HG03354 (cell line): ENCODE results near the gene CACNA2D4.

Experiments
- ATAC-seq: cut with Tn5 transposase; IDR thresholded peaks from one replicate; pipeline ENCODE4 v1.9.1; 2021; ENCODE audit warnings: mild to moderate bottlenecking; ENCODE audit not compliant: unreplicated experiment, poor library complexity, severe bottlenecking

Gene CACNA2D4

GRCh38 chr12:1907652-1908611 is 10.5 kb downstream of the CACNA2D4 start:
- no peak for ATAC-seq

- ATAC-seq = no peak
Measured at GRCh38 chr12:1906579-1906978, 11.9 kb downstream of the CACNA2D4 start.

GRCh38 chr12:1904875-1905274 is 13.6 kb downstream of the CACNA2D4 start:
- ATAC-seq = no peak

- no peak for ATAC-seq
Measured at GRCh38 chr12:1896964-1897363, 21.5 kb downstream of the CACNA2D4 start.

- no peak for ATAC-seq
Measured at GRCh38 chr12:1890810-1891209, 27.6 kb downstream of the CACNA2D4 start.

DNA sequence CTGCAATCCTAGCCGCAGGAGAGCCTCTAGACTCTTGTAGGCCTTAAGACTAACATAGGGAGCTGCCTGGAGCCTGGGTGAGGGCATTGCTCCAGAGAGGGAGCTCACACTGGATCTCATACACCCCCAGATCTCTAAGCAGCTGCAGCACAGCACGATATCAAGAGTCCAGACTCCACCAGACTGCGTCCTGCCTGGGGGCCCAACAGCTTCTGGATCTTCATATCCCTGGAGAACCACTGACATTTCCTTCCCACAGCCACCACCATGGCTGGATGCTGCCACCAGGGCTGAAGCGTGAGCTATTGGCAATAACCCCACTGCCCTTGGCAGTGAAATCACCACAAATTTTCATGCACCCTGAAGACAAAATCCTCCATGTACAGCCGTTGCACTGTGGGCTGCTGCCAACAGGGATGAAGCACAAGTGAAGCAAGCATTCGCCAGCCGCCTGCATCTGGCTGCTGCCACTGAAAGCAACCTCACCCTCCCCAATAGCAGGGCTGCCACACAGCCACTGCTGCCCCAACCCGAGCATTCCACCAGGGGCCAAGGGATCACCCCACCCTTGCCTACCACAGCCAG is 28.2 kb downstream of the CACNA2D4 start:
- ATAC-seq = no peak

DNA sequence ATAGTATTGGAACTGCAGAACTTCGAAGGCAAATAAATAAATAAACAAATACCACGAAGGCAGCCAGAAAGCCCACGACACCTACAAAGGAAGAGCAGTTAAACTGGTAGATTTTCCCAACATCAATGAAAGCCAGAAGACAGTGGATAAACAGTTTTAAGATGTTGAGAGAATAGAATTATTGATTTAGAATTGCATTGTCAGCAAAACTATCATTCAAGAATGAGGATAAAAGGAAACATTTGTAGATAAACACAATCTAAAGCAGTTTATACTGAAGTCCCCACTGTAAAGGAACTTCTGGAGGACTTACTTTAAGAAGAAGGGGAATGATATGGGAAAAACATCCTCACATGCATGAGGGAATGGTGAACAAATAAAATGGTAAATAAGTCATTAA is 29.5 kb downstream of the CACNA2D4 start:
- no peak for ATAC-seq

DNA sequence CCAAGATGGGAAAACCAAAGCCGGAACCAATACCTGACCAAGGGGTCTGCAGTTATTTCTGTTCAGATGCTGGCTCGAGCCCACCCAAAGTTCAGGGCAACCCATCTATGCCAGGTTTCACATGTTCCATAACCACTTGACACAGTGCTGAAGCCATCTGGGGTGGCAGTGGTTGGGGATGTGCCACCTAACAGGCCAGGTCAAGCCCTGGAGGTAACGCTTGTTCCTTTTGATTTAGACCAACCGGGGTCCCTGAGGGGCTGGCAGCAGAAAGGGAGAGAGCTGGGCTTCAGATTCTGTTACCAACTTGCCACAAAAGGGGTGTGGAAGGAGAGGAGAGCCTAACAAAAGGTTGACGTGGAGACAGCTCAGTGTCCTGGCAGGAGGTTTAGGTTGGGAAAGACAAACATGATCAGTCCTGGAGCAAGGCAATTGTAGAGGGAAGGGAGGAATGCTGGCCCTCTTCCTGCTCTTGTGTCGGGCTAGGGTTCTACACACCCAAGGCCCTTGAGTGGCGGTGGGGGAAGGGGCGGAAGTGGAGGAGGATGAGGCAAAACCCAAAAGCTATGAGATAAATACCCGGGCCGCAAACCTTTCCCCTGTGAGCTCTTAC is 31.9 kb downstream of the CACNA2D4 start:
- no peak for ATAC-seq

DNA sequence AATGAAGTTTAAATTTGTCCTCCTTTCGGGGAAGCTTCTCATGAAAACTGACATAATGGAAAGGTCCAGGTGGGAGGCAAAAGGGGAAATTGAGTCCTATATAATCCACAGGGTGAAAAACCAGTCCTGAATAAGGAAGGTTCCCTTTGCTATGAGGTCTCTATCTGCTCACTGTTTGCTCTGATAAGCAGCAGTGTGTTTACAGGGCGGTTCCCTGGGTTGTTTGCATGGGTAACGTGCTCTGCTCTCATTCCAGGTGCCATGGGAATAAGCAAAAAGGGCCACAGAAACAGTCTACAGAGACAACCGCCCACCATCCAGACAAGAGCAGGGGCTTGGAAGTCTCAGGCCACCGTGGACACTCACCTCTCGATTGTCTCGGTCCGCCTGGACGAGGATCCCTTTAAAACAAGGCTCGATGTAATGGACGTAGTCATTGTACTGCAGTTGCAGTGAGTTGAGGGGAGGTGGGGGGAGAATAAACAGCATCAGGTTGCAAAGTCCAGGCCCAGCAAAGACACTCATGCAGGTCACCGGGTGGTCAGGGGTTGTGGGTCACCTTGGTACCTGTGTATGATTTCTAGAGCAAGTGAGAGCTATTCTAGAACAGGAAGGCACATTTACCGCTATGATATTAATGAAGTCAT is 32.7 kb downstream of the CACNA2D4 start:
- no peak for ATAC-seq

DNA sequence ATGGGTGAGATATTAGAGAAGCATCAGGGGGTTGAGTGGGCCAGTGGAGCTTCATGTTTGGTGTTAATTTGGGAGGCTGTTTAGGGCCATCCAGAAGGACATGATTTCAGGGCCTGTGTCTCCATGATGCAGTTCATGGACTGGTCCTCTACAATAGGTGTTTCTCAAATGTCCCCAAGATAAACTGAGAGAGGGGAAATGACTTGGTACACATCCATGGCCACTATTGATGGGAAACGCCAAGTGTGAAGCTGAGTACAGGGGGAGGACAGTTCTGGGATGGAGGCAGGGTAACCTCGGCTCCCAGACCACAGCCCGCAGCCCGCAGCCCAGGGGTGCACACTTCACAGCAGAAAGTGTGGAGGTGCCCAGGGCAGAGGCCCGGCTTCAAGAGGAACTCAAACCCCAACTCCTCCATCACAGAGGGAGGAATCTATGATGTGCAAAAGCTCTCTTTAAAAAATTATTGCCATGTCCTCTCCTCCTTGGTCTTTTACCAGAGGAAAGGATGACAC is 33.3 kb downstream of the CACNA2D4 start:
- no peak for ATAC-seq

- no peak for ATAC-seq
Measured at GRCh38 chr12:1884651-1885050, 33.8 kb downstream of the CACNA2D4 start.

GRCh38 chr12:1883513-1883912 is 34.9 kb downstream of the CACNA2D4 start:
- ATAC-seq = no peak

- ATAC-seq = no peak
Measured at GRCh38 chr12:1882850-1883470, 35.5 kb downstream of the CACNA2D4 start.

GRCh38 chr12:1882405-1882804 is 36.0 kb downstream of the CACNA2D4 start:
- ATAC-seq = no peak

GRCh38 chr12:1881936-1882335 is 36.5 kb downstream of the CACNA2D4 start:
- ATAC-seq = no peak

GRCh38 chr12:1881301-1881700 is 37.2 kb downstream of the CACNA2D4 start:
- no peak for ATAC-seq

- no peak for ATAC-seq
Measured at GRCh38 chr12:1880876-1881275, 37.6 kb downstream of the CACNA2D4 start.

GRCh38 chr12:1880153-1880845 is 38.2 kb downstream of the CACNA2D4 start:
- ATAC-seq = no peak

- ATAC-seq = no peak
Measured at GRCh38 chr12:1879633-1880032, 38.8 kb downstream of the CACNA2D4 start.
